Panc1 (cell line): ENCODE measurements around the gene KCNMA1. TPM values are rescaled to one million over a fixed set of nuclear protein-coding genes. Genes with fewer than 3 reads are reported as not detected.

Source experiments
- ATAC-seq: fragments of 200-7000 bp; cut with Tn5 transposase; 2 replicates; pipeline ENCODE4 v1.9.1; 2020; ENCODE audit warnings: mild to moderate bottlenecking, moderate library complexity
- BruUV-seq: library from RNA; stranded (reverse); fragments of 400-500 nt; replicated peaks from 2 replicates; lab custom pipeline; 2021; lab: Mats Ljungman, UMichigan
- CTCF ChIA-PET: fragments of 300-600 bp; sonication (Branson Sonifier 250); formaldehyde crosslinking; loops from one replicate; lab custom pipeline; 2022; ENCODE audit warnings: antibody characterized with exemption; lab: Charles Lee
- POLR2A ChIA-PET: fragments of 300-600 bp; sonication (Branson Sonifier 250); formaldehyde crosslinking; loops from one replicate; lab custom pipeline; 2022; ENCODE audit warnings: antibody characterized with exemption; lab: Charles Lee
- DNase-seq: peaks from one replicate; pipeline ENCODE4 v3.0.0-alpha.2; 2010; ENCODE audit warnings: low read depth, low spot score
- H3K27ac ChIP-seq: 2 replicates; pipeline ENCODE4 v1.5.1; 2011; ENCODE audit warnings: mild to moderate bottlenecking, low read length, inconsistent platforms
- H3K27me3 ChIP-seq: fragments of 200-500 bp; sonication (Bioruptor generic); 2 replicates; pipeline ENCODE4 v1.6.0; 2014; ENCODE audit warnings: low read length, inconsistent platforms; ENCODE audit not compliant: control insufficient read depth, insufficient read depth
- H3K36me3 ChIP-seq: fragments of 200-500 bp; sonication (Bioruptor generic); 2 replicates; pipeline ENCODE4 v1.5.1; 2014; ENCODE audit warnings: inconsistent platforms, mild to moderate bottlenecking, low read length, moderate library complexity; ENCODE audit not compliant: control insufficient read depth, insufficient read depth
- H3K4me1 ChIP-seq: 2 replicates; pipeline ENCODE4 v1.5.1; 2011; ENCODE audit warnings: inconsistent platforms, mild to moderate bottlenecking, low read length, moderate library complexity; ENCODE audit not compliant: control insufficient read depth, insufficient read depth
- H3K4me3 ChIP-seq, 2 experiments: 2 replicates each; pipeline ENCODE4 v1.5.1; 2011 to 2012; ENCODE audit warnings: low read depth in 2 of 2, low read length in 2 of 2, mild to moderate bottlenecking in 2 of 2, inconsistent platforms in 1 of 2, moderate library complexity in 1 of 2
- H3K9me3 ChIP-seq: fragments of 200-500 bp; sonication (Bioruptor generic); 2 replicates; pipeline ENCODE4 v1.5.1; 2014; ENCODE audit warnings: low read depth, mild to moderate bottlenecking, inconsistent platforms, low read length, moderate library complexity; ENCODE audit not compliant: control insufficient read depth, insufficient read depth
- POLR2AphosphoS5 ChIP-seq: IDR thresholded peaks from 2 replicates; pipeline ENCODE4 v1.6.1; 2012; ENCODE audit warnings: mild to moderate bottlenecking, low read depth, low read length, moderate library complexity
- SIN3A ChIP-seq: IDR thresholded peaks from 2 replicates; pipeline ENCODE4 v1.6.1; 2012; ENCODE audit warnings: low read depth, mild to moderate bottlenecking, low read length, moderate library complexity, borderline replicate concordance; ENCODE audit not compliant: insufficient read depth
- TCF7L2 ChIP-seq: IDR thresholded peaks from 2 replicates; pipeline ENCODE4 v1.6.1; 2011; ENCODE audit warnings: mild to moderate bottlenecking, low read depth, low read length, inconsistent platforms
- in situ Hi-C: cut with HindIII; loops from 2 replicates; pipeline ENCODE4 v1.10.0; 2016; ENCODE audit warnings: low sequenced_read_pairs, low pct_unique_long_range_greater_than_20kb
- intact Hi-C: fragments of 100-400 bp; cut with micrococcal nuclease; formaldehyde crosslinking; loops from one replicate; pipeline ENCODE4 v1.10.0; 2022; ENCODE audit not compliant: unreplicated experiment
- total RNA-seq: library from RNA; stranded (reverse); gene quantifications from one replicate; pipeline ENCODE4 v1.2.1, GENCODE V29; 2021; ENCODE audit not compliant: unreplicated experiment
- TF ChIP-seq, protein P1 (sequence below): fragments of 450-650 bp; IDR thresholded peaks from 2 replicates; pipeline ENCODE4 v1.5.1; 2017; ENCODE audit warnings: mild to moderate bottlenecking
- TF ChIP-seq, protein P2 (sequence below), 2 experiments: IDR thresholded peaks; 2 replicates each; pipeline ENCODE4 v1.6.1; 2011 to 2012; ENCODE audit warnings: low read depth in 2 of 2, control low read depth in 1 of 2, low read length in 1 of 2, mild to moderate bottlenecking in 1 of 2, moderate library complexity in 1 of 2; ENCODE audit not compliant: insufficient read depth in 1 of 2

Gene KCNMA1
- total RNA-seq, 1 experiment from 2014 or later = 91.9 TPM

DNA sequence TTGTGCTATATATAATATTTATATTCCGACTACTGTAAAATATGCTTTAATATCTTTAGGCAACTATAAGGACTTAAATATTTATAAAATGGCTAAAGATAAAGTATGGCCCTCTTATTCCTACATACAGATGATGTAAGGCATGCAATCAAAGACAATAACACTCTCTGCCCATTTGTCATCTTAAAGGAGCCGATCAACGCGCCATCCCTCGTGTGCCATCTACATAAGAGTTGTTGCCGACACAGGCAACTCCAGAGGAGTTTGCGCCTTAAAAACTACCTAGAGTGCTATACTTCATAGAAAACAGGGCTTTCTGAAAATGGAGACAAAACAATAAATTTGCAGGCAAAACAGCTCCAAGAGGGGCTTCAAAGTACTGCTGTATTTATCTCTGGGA lies 709.0 kb downstream of the KCNMA1 start:
- DNase-seq (no peak), ATAC-seq (no peak)
- BruUV-seq = no TSS peak
- POLR2A ChIA-PET = no interaction called here
- TF ChIP-seq SIN3A (no peak), POLR2AphosphoS5 (no peak), TCF7L2 (no peak)
- TF ChIP-seq, protein P1, sequence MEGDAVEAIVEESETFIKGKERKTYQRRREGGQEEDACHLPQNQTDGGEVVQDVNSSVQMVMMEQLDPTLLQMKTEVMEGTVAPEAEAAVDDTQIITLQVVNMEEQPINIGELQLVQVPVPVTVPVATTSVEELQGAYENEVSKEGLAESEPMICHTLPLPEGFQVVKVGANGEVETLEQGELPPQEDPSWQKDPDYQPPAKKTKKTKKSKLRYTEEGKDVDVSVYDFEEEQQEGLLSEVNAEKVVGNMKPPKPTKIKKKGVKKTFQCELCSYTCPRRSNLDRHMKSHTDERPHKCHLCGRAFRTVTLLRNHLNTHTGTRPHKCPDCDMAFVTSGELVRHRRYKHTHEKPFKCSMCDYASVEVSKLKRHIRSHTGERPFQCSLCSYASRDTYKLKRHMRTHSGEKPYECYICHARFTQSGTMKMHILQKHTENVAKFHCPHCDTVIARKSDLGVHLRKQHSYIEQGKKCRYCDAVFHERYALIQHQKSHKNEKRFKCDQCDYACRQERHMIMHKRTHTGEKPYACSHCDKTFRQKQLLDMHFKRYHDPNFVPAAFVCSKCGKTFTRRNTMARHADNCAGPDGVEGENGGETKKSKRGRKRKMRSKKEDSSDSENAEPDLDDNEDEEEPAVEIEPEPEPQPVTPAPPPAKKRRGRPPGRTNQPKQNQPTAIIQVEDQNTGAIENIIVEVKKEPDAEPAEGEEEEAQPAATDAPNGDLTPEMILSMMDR = no peak
- TF ChIP-seq, protein P2, sequence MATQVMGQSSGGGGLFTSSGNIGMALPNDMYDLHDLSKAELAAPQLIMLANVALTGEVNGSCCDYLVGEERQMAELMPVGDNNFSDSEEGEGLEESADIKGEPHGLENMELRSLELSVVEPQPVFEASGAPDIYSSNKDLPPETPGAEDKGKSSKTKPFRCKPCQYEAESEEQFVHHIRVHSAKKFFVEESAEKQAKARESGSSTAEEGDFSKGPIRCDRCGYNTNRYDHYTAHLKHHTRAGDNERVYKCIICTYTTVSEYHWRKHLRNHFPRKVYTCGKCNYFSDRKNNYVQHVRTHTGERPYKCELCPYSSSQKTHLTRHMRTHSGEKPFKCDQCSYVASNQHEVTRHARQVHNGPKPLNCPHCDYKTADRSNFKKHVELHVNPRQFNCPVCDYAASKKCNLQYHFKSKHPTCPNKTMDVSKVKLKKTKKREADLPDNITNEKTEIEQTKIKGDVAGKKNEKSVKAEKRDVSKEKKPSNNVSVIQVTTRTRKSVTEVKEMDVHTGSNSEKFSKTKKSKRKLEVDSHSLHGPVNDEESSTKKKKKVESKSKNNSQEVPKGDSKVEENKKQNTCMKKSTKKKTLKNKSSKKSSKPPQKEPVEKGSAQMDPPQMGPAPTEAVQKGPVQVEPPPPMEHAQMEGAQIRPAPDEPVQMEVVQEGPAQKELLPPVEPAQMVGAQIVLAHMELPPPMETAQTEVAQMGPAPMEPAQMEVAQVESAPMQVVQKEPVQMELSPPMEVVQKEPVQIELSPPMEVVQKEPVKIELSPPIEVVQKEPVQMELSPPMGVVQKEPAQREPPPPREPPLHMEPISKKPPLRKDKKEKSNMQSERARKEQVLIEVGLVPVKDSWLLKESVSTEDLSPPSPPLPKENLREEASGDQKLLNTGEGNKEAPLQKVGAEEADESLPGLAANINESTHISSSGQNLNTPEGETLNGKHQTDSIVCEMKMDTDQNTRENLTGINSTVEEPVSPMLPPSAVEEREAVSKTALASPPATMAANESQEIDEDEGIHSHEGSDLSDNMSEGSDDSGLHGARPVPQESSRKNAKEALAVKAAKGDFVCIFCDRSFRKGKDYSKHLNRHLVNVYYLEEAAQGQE (IDR thresholded peaks at IDR 0.05; ENCODE audit: insufficient read depth in 1 of 2, low read depth in 2 of 2, low read length in 1 of 2) = no peak
- H3K9me3 ChIP-seq = no peaks in the 10 kb centered on the region
- in situ Hi-C loops = no loop called here
- no peak overlapping the region for H3K4me3 ChIP-seq
- no peaks in the 10 kb centered on the region for H3K27me3 ChIP-seq
- H3K27ac ChIP-seq = no peak overlapping the region
- no peaks in the 10 kb centered on the region for H3K4me1 ChIP-seq
- H3K36me3 ChIP-seq = no peaks in the 10 kb centered on the region
- CTCF ChIA-PET = no interaction called here
- intact Hi-C loops = no loop called here

DNA sequence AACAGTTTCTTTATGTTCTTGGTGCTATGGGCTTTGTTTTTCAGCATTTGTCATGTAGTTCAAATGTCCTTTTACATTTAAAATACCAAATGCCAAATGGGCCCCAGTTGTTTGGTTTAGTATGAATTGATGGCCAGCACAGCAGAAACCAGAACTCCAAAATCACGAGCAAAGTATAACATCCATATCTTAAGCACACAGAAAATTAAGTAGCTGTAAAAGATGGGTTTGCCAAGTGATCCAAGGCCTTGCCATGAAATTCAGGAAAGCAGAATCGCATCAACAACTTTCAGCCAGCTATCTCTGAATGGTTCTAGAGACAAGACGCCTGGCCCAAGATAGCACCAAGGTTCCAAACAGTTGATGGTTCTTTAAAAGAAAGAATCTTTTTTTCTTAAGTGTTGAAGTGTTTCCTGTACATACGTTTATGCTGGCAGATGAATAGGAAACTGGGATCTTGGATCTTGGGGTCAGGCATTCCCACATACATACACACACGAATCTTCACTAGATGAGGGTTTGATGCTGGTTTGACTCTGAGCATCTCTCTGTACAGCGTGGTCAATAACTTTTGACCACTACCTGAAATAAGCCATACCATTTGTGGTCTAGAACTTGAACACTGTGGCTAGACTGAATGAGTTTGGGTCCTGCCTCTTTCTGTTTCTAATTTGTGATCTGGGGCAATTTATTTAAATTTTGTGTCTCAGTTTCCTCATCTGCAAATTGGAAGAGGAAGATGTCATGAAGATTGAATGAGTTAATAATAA lies 711.8 kb downstream of the KCNMA1 start:
- no peaks in the 10 kb centered on the region for H3K27me3 ChIP-seq
- intact Hi-C loops (no loop called here), in situ Hi-C loops (no loop called here)
- no peaks in the 10 kb centered on the region for H3K4me1 ChIP-seq
- BruUV-seq = no TSS peak
- H3K36me3 ChIP-seq = no peaks in the 10 kb centered on the region
- TF ChIP-seq, protein P1 = no peak
- TF ChIP-seq SIN3A = no peak
- TF ChIP-seq TCF7L2 = no peak
- TF ChIP-seq POLR2AphosphoS5 = no peak
- TF ChIP-seq, protein P2 (IDR thresholded peaks at IDR 0.05; ENCODE audit: insufficient read depth in 1 of 2, low read depth in 2 of 2, low read length in 1 of 2) = no peak
- ChIA-PET POLR2A (no interaction called here), CTCF (no interaction called here)
- DNase-seq (no peak), ATAC-seq (no peak)
- H3K9me3 ChIP-seq = no peaks in the 10 kb centered on the region
- H3K4me3 ChIP-seq = no peak overlapping the region
- H3K27ac ChIP-seq = no peak overlapping the region
